Sigmoid colon (tissue), 7 donors: ENCODE measurements around the gene NTN1. TPM values are rescaled to one million over a fixed set of nuclear protein-coding genes. Genes with fewer than 3 reads are reported as not detected.

Experiments
- DNase-seq: peaks from one replicate; pipeline ENCODE4 v3.0.0-alpha.2; 2019
- H3K27ac ChIP-seq, 4 donors: fragments of 200-600 bp; sonication (generic); one replicate each; pipeline ENCODE4 v1.5.1; 2016 to 2019; ENCODE audit warnings: mild to moderate bottlenecking in 1 of 4
- H3K27me3 ChIP-seq, 3 donors: fragments of 200-600 bp; sonication (generic); one replicate each; pipeline ENCODE4 v1.5.1; 2019; ENCODE audit warnings: mild to moderate bottlenecking in 1 of 3
- H3K36me3 ChIP-seq, 4 donors: fragments of 200-600 bp; sonication (generic); one replicate each; pipeline ENCODE4 v1.5.1; 2016 to 2019
- H3K4me1 ChIP-seq, 4 donors: fragments of 200-600 bp; sonication (generic); one replicate each; pipeline ENCODE4 v1.5.1; 2017 to 2019
- H3K4me3 ChIP-seq, 4 donors: fragments of 200-600 bp; sonication (generic); one replicate each; pipeline ENCODE4 v1.5.1; 2017 to 2019; ENCODE audit warnings: mild to moderate bottlenecking in 2 of 4, moderate library complexity in 1 of 4
- H3K9me3 ChIP-seq, 4 donors: fragments of 200-600 bp in 3 of 4; sonication (generic) in 3 of 4; one replicate each; pipeline versions ENCODE4 v1.5.1 to v1.6.1; 2013 to 2019
- EP300 ChIP-seq, 4 donors: sonication (generic); formaldehyde crosslinking; IDR thresholded peaks; one replicate each; pipeline ENCODE4 v1.6.1; 2017; ENCODE audit warnings: antibody characterized with exemption in 4 of 4
- POLR2A ChIP-seq, 2 donors: fragments of 450-650 bp; IDR thresholded peaks; one replicate each; pipeline ENCODE4 v1.6.1; 2016; ENCODE audit warnings: antibody characterized with exemption in 2 of 2, mild to moderate bottlenecking in 2 of 2, moderate library complexity in 2 of 2
- POLR2AphosphoS5 ChIP-seq, 4 donors: sonication (generic); formaldehyde crosslinking; IDR thresholded peaks; one replicate each; pipeline ENCODE4 v1.6.1; 2017; ENCODE audit warnings: antibody characterized with exemption in 4 of 4
- WGBS, 2 donors: extraction: QIAGEN DNeasy Blood & Tissue Kit; methylation state at CpG; one replicate each; pipeline ENCODE4 v1.1.7; 2013; 5-methylcytosine and 5-hydroxymethylcytosine counted together
- intact Hi-C: fragments of 100-400 bp; cut with DNase I; formaldehyde crosslinking; loops from one replicate; pipeline ENCODE4 v1.15.1; 2023
- polyA plus RNA-seq, 3 donors: library from polyadenylated mRNA; stranded (reverse); fragments of 200-250 nt; gene quantifications; one replicate each; pipeline ENCODE4 v1.2.3, GENCODE V29; 2013
- total RNA-seq, 4 donors: library from RNA; depleted of rRNA; stranded (reverse); fragments of >200 nt; gene quantifications; one replicate each; pipeline ENCODE4 v1.1.0, GENCODE V29; 2016
- TF ChIP-seq, protein P1 (sequence below), 4 experiments: fragments of 450-650 bp in 3 of 4; fragments of 200-600 bp in 1 of 4; IDR thresholded peaks; one replicate each; pipeline ENCODE4 v1.5.1; 2016 to 2019; ENCODE audit warnings: antibody characterized with exemption in 4 of 4, mild to moderate bottlenecking in 3 of 4, moderate library complexity in 2 of 4
- donor health status: healthy with polysubstance abuse.
- donor health status: Bipolar disorder and iron deficiency.
- donor health status: healthy.

NTN1 gene
- total and polyA plus RNA-seq, 7 donors: 0.69 to 20.3 (median 10.5) TPM

DNA sequence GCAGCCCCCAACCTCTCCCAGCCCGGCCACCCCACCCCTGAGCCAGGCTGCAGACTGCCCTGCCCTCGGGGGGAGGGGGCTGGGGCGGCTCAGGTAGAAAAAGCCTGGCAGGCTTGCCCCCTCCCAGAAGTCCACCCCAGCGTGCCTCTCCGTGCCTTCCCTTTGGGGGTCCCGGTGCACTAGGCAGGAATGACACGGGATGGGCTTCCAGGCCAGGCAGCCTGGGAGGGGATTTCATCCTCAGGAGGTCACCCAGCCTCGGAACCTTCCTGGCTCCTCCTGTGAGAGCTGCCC, 185.0 kb downstream of the NTN1 start:
- WGBS, 2 donors: 41 to 71% methylated on average over 8 of the region's 8 CpGs
- Histone ChIP-seq H3K4me3 (no peak overlapping the region), H3K9me3 (no peaks in the 10 kb centered on the region), H3K27me3 (no peaks in the 10 kb centered on the region), H3K36me3 (no peaks in the 10 kb centered on the region), H3K4me1 (peaks cover 0 to 19% (median 7%) of the 10 kb centered on the region in 4 donors), H3K27ac (peak overlapping the region in 2 of 4 donors; percentile 29 to 31)
- TF ChIP-seq POLR2AphosphoS5 (IDR thresholded peaks at IDR 0.05) (no peak), POLR2A (IDR thresholded peaks at IDR 0.05) (no peak)
- intact Hi-C loops: no loop called here
- no peak for DNase-seq

DNA sequence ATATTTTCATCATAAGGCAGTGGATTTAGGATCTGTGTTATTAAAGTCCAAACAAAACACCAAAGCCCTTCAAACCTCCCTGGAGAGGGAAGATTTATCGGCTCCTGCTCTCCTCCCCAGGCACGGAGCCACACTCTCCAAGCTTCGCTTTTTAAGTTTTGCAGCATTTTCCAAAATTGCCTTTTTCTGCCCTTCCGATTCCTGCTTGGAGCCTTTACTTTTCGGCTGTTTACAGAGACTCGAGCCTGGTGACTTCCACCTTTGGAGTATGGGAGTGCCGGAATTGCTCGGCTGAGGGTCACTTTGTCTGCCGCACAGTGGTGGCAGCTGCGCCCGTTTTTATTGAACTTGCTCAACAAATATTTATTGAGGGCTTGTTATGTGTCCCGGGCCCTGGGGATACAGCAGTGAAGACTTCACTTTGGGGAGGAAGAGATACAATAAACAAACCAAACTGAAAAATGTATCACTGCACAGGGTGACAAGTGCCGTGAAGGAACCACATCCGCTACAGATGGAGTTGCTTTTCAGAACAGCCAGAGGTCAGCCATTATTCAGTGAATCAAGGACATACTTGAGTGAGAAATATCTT, 185.5 kb downstream of the NTN1 start:
- 15 to 56% methylated on average over 14 of the region's 14 CpGs for WGBS, 2 donors
- intact Hi-C loops: no loop called here
- H3K36me3 ChIP-seq: no peaks in the 10 kb centered on the region
- no peaks in the 10 kb centered on the region for H3K9me3 ChIP-seq
- H3K27me3 ChIP-seq: no peaks in the 10 kb centered on the region
- TF ChIP-seq POLR2A (IDR thresholded peaks at IDR 0.05) (no peak), POLR2AphosphoS5 (IDR thresholded peaks at IDR 0.05) (no peak), EP300 (IDR thresholded peaks at IDR 0.05) (no peak)
- TF ChIP-seq, protein P1, sequence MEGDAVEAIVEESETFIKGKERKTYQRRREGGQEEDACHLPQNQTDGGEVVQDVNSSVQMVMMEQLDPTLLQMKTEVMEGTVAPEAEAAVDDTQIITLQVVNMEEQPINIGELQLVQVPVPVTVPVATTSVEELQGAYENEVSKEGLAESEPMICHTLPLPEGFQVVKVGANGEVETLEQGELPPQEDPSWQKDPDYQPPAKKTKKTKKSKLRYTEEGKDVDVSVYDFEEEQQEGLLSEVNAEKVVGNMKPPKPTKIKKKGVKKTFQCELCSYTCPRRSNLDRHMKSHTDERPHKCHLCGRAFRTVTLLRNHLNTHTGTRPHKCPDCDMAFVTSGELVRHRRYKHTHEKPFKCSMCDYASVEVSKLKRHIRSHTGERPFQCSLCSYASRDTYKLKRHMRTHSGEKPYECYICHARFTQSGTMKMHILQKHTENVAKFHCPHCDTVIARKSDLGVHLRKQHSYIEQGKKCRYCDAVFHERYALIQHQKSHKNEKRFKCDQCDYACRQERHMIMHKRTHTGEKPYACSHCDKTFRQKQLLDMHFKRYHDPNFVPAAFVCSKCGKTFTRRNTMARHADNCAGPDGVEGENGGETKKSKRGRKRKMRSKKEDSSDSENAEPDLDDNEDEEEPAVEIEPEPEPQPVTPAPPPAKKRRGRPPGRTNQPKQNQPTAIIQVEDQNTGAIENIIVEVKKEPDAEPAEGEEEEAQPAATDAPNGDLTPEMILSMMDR (IDR thresholded peaks at IDR 0.05): no peak
- H3K4me1 ChIP-seq: peaks cover 0 to 19% (median 7%) of the 10 kb centered on the region in 4 donors
- H3K27ac ChIP-seq: peak overlapping the region; percentile 21 to 31 (median 30)
- DNase-seq: peak; percentile 66
- peak overlapping the region in 1 of 4 donors; percentile 8 for H3K4me3 ChIP-seq

DNA sequence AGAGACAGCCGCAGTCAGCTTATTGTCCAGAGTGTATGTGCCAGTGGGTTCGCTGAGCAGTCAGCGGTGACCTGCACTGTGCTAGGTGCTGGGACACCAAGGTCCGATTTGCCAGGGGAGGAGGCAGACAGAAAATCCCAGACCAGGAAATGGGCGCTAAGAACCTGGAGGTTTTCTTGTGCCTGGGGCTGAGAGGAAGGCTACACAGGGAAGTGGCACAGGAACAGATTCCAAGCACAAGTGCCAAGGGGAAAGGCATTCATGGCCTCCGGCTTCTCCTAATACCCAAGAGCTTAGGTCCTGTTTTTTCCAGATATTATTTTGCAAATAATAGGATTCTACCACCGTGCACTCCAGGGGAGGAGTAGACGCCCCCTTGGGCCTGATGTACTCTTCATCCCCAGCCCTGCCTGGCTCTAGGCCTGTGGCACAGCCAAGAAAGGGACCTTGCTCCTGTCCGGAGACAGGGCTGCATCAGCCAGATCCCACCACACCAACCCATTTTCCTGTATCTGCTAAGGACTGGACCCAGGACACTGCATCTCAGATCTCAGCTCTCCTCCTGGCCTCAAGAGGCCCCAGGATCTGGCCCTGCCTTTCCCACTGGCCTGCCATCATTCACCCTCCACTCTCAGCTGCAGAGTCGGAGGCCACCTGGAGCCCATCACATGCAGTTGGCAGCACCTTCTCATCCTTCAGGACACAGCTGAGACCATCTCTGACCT, 187.2 kb downstream of the NTN1 start:
- intact Hi-C loops: no loop called here
- Histone ChIP-seq H3K27me3 (no peaks in the 10 kb centered on the region), H3K36me3 (no peaks in the 10 kb centered on the region), H3K27ac (no peak overlapping the region), H3K4me1 (peaks cover 0 to 19% (median 7%) of the 10 kb centered on the region in 4 donors), H3K9me3 (no peaks in the 10 kb centered on the region), H3K4me3 (no peak overlapping the region)
- DNase-seq: no peak
- TF ChIP-seq EP300 (IDR thresholded peaks at IDR 0.05) (no peak), POLR2A (IDR thresholded peaks at IDR 0.05) (no peak), POLR2AphosphoS5 (IDR thresholded peaks at IDR 0.05) (no peak)
- TF ChIP-seq, protein P1 (IDR thresholded peaks at IDR 0.05): no peak
- 93% methylated on average over 10 of the region's 10 CpGs for WGBS, 2 donors

GRCh38 chr17:9209347-9209746, 188.0 kb downstream of the NTN1 start:
- Histone ChIP-seq H3K27me3 (no peaks in the 10 kb centered on the region), H3K9me3 (no peaks in the 10 kb centered on the region), H3K4me3 (no peak overlapping the region), H3K36me3 (no peaks in the 10 kb centered on the region), H3K4me1 (peaks cover 0 to 19% (median 7%) of the 10 kb centered on the region in 4 donors), H3K27ac (no peak overlapping the region)
- WGBS, 2 donors: 92 to 94% methylated on average over 5 of the region's 5 CpGs
- DNase-seq: no peak
- TF ChIP-seq POLR2A (IDR thresholded peaks at IDR 0.05) (no peak), EP300 (IDR thresholded peaks at IDR 0.05) (no peak), POLR2AphosphoS5 (IDR thresholded peaks at IDR 0.05) (no peak)
- TF ChIP-seq, protein P1 (IDR thresholded peaks at IDR 0.05): no peak
- intact Hi-C loops: no loop called here

GRCh38 chr17:9209781-9210370, 188.6 kb downstream of the NTN1 start:
- Histone ChIP-seq H3K27me3 (no peaks in the 10 kb centered on the region), H3K36me3 (no peaks in the 10 kb centered on the region), H3K27ac (no peak overlapping the region), H3K4me1 (peaks cover 0 to 19% (median 7%) of the 10 kb centered on the region in 4 donors), H3K4me3 (no peak overlapping the region), H3K9me3 (peaks cover 0 to 3% (median 0%) of the 10 kb centered on the region in 4 donors)
- TF ChIP-seq POLR2A (IDR thresholded peaks at IDR 0.05): no peak
- TF ChIP-seq EP300 (IDR thresholded peaks at IDR 0.05): no peak
- TF ChIP-seq POLR2AphosphoS5 (IDR thresholded peaks at IDR 0.05): no peak
- TF ChIP-seq, protein P1 (IDR thresholded peaks at IDR 0.05): no peak
- no peak for DNase-seq
- 84% methylated on average over 7 of the region's 7 CpGs for WGBS, 2 donors
- intact Hi-C loops: no loop called here
